Liver (tissue), 9 donors: ENCODE data around the gene ALK. TPM values are rescaled to one million over a fixed set of nuclear protein-coding genes. Genes with fewer than 3 reads are reported as not detected.

Experiments
- DNase-seq: peaks from one replicate; pipeline ENCODE4 v3.0.0-alpha.2; 2017; ENCODE audit warnings: low spot score
- H3K27ac ChIP-seq, 2 donors: one replicate each; pipeline ENCODE4 v1.7.0; 2013; ENCODE audit warnings: inconsistent platforms in 2 of 2, low read length in 2 of 2, control low read depth in 1 of 2, low read depth in 1 of 2, mild to moderate bottlenecking in 1 of 2
- H3K27me3 ChIP-seq, 4 donors: one replicate each; pipeline versions ENCODE4 v1.6.1 to v1.7.0; 2013; ENCODE audit warnings: low read length in 3 of 4, inconsistent platforms in 1 of 4, mild to moderate bottlenecking in 1 of 4, moderate library complexity in 1 of 4; ENCODE audit not compliant: control insufficient read depth in 4 of 4, insufficient read depth in 4 of 4
- H3K36me3 ChIP-seq, 4 donors: one replicate each; pipeline versions ENCODE4 v1.6.1 to v1.7.0; 2013; ENCODE audit warnings: low read length in 3 of 4, mild to moderate bottlenecking in 3 of 4, low read depth in 1 of 4, moderate library complexity in 1 of 4; ENCODE audit not compliant: control insufficient read depth in 4 of 4, insufficient read depth in 3 of 4
- H3K4me1 ChIP-seq, 4 donors: one replicate each; pipeline versions ENCODE4 v1.6.1 to v1.7.0; 2013; ENCODE audit warnings: low read length in 3 of 4, mild to moderate bottlenecking in 3 of 4, moderate library complexity in 1 of 4; ENCODE audit not compliant: control insufficient read depth in 4 of 4, insufficient read depth in 4 of 4
- H3K4me3 ChIP-seq, 3 donors: one replicate each; pipeline versions ENCODE4 v1.6.1 to v1.7.0; 2013; ENCODE audit warnings: low read length in 3 of 3, control low read depth in 1 of 3, low read depth in 1 of 3, mild to moderate bottlenecking in 1 of 3
- H3K9ac ChIP-seq, 2 donors: one replicate each; pipeline ENCODE4 v1.7.0; 2013; ENCODE audit warnings: low read length in 2 of 2, mild to moderate bottlenecking in 2 of 2, moderate library complexity in 2 of 2, control low read depth in 1 of 2, low read depth in 1 of 2
- H3K9me3 ChIP-seq, 4 donors: one replicate each; pipeline versions ENCODE4 v1.6.1 to v1.7.0; 2013; ENCODE audit warnings: low read length in 3 of 4; ENCODE audit not compliant: control insufficient read depth in 4 of 4
- ATF3 ChIP-seq: IDR thresholded peaks from 2 replicates; pipeline ENCODE4 v1.6.1; 2016; ENCODE audit warnings: antibody characterized with exemption
- CTCF ChIP-seq: fragments of 150-350 bp; IDR thresholded peaks from 2 replicates; pipeline ENCODE4 v1.5.1; 2017; ENCODE audit warnings: improper control_type of control experiment, low read depth, low read length; ENCODE audit not compliant: missing input control
- EGR1 ChIP-seq, 2 donors: IDR thresholded peaks; 2 replicates each; pipeline ENCODE4 v1.6.1; 2016 to 2018; ENCODE audit warnings: antibody characterized with exemption in 2 of 2, low read depth in 2 of 2
- FOXA2 ChIP-seq: IDR thresholded peaks from 2 replicates; pipeline ENCODE4 v1.6.1; 2016; ENCODE audit warnings: antibody characterized with exemption
- HNF4A ChIP-seq, 2 donors: conservative IDR thresholded peaks; 2 replicates each; pipeline ENCODE4 v1.6.1; 2016; ENCODE audit warnings: antibody characterized with exemption in 2 of 2, mild to moderate bottlenecking in 2 of 2
- HNF4G ChIP-seq: IDR thresholded peaks from 2 replicates; pipeline ENCODE4 v1.6.1; 2016; ENCODE audit warnings: antibody characterized with exemption
- JUND ChIP-seq, 2 donors: IDR thresholded peaks; 2 replicates each; pipeline ENCODE4 v1.6.1; 2016; ENCODE audit warnings: antibody characterized with exemption in 2 of 2
- NR2F2 ChIP-seq: IDR thresholded peaks from 2 replicates; pipeline ENCODE4 v1.6.1; 2016; ENCODE audit warnings: antibody characterized with exemption
- RAD21 ChIP-seq, 2 donors: IDR thresholded peaks; 2 replicates each; pipeline ENCODE4 v1.6.1; 2016; ENCODE audit warnings: antibody characterized with exemption in 2 of 2, mild to moderate bottlenecking in 2 of 2
- REST ChIP-seq: IDR thresholded peaks from 2 replicates; pipeline ENCODE4 v1.6.1; 2016; ENCODE audit warnings: antibody characterized with exemption, mild to moderate bottlenecking
- YY1 ChIP-seq: IDR thresholded peaks from 2 replicates; pipeline ENCODE4 v1.6.1; 2016; ENCODE audit warnings: antibody characterized with exemption, mild to moderate bottlenecking
- WGBS: extraction: QIAGEN DNeasy Blood & Tissue Kit; methylation state at CpG from one replicate; pipeline ENCODE4 v1.1.7; 2013; 5-methylcytosine and 5-hydroxymethylcytosine counted together
- polyA plus RNA-seq, 2 donors: library from polyadenylated mRNA; stranded (reverse) in 1 of 2; unstranded in 1 of 2; fragments of 200-250 nt in 1 of 2; fragments of >200 nt in 1 of 2; fragmentation: Nextera tagmentation in 1 of 2; extraction: Ambion mirVana in 1 of 2; gene quantifications; one replicate each; pipeline versions ENCODE4 v1.2.1 to v1.2.3, GENCODE V29; 2013 to 2015
- total RNA-seq, 2 donors: library from RNA; depleted of rRNA; stranded (reverse); fragments of >200 nt; gene quantifications; one replicate each; pipeline ENCODE4 v1.2.3, GENCODE V29; 2014
- donor health status: healthy.
- donor health status: healthy.
- donor health status: healthy.
- donor health status: healthy.
- donor health status: healthy.

ALK gene
- total and polyA plus RNA-seq, 4 donors, result under 0.01 TPM; not detected in 3

GRCh38 chr2:29589440-29590103 is 331.8 kb downstream of the ALK start (continued):
- no peak for TF ChIP-seq ATF3

GRCh38 chr2:29587402-29588190 is 333.8 kb downstream of the ALK start:
- WGBS, result 88% methylated on average over 5 of the region's 5 CpGs

GRCh38 chr2:29586919-29587318 is 334.5 kb downstream of the ALK start:
- no peak overlapping the region for H3K4me3 ChIP-seq
- no peak overlapping the region for H3K9ac ChIP-seq
- H3K36me3 ChIP-seq, result no peaks in the 10 kb centered on the region
- 86% methylated on average over 1 of the region's 1 CpG for WGBS
- H3K4me1 ChIP-seq, result peaks cover 0 to 14% (median 13%) of the 10 kb centered on the region in 4 donors
- no peak for TF ChIP-seq EGR1 (IDR thresholded peaks at IDR 0.05; ENCODE audit: low read depth in 2 of 2)
- TF ChIP-seq HNF4G, result no peak
- no peak for TF ChIP-seq HNF4A (conservative IDR thresholded peaks at IDR 0.05)
- no peak for TF ChIP-seq REST
- no peak for TF ChIP-seq CTCF
- TF ChIP-seq ATF3, result no peak
- TF ChIP-seq FOXA2, result no peak
- TF ChIP-seq NR2F2, result no peak
- TF ChIP-seq RAD21 (IDR thresholded peaks at IDR 0.05), result no peak
- TF ChIP-seq YY1, result no peak
- TF ChIP-seq JUND (IDR thresholded peaks at IDR 0.05), result no peak
- H3K9me3 ChIP-seq, result no peaks in the 10 kb centered on the region
- H3K27ac ChIP-seq, result no peak overlapping the region
- no peaks in the 10 kb centered on the region for H3K27me3 ChIP-seq
- no peak for DNase-seq

More at GRCh38 chr2:29587402-29588190, 333.8 kb downstream of the ALK start:
- no peak overlapping the region for H3K9ac ChIP-seq
- H3K27ac ChIP-seq, result no peak overlapping the region
- no peaks in the 10 kb centered on the region for H3K36me3 ChIP-seq
- no peaks in the 10 kb centered on the region for H3K27me3 ChIP-seq
- H3K4me3 ChIP-seq, result no peak overlapping the region
- peaks cover 0 to 14% (median 13%) of the 10 kb centered on the region in 4 donors for H3K4me1 ChIP-seq
- no peak for TF ChIP-seq FOXA2
- DNase-seq, result no peak
- H3K9me3 ChIP-seq, result no peaks in the 10 kb centered on the region
